GM10248 (cell line): Measurements from ENCODE around the gene BUD13.

Experiments used
- CTCF ChIA-PET: fragments of 300-600 bp; sonication (Branson Sonifier 250); formaldehyde crosslinking; extraction: SDS; loops from one replicate; lab custom pipeline; 2021; ENCODE audit warnings: antibody characterized with exemption; lab: Yijun Ruan, JAX
- POLR2A ChIA-PET: fragments of 350-650 bp; sonication (Branson Sonifier 250); formaldehyde crosslinking; extraction: SDS; loops from one replicate; lab custom pipeline; 2020; ENCODE audit warnings: antibody characterized with exemption; lab: Yijun Ruan, JAX
- DNase-seq: peaks from one replicate; pipeline ENCODE4 v3.0.0; 2012; ENCODE audit errors: extremely low spot score
- CTCF ChIP-seq: IDR thresholded peaks from 2 replicates; pipeline ENCODE4 v1.5.1; 2012; ENCODE audit warnings: mild to moderate bottlenecking, low read depth; ENCODE audit errors: extremely low read depth, missing control alignments, control extremely low read depth

Gene BUD13

GRCh38 chr11:116701297-116701801, 71.4 kb downstream of the BUD13 start:
- POLR2A ChIA-PET = no interaction called here
- no peak for TF ChIP-seq CTCF
- DNase-seq = no peak
- CTCF ChIA-PET = interaction anchor here (1.3 to 1.5 kb wide), 2 partner anchors 9 to 31 kb away, joined by 3 to 11 read pairs; no protein-coding TSS in a partner anchor

- DNase-seq = no peak
- POLR2A ChIA-PET = no interaction called here
- CTCF ChIA-PET = interaction anchor here (0.8 to 1.5 kb wide), 3 partner anchors 9 to 32 kb away, joined by 3 to 11 read pairs (median 3); no protein-coding TSS in a partner anchor
- TF ChIP-seq CTCF = no peak
These were observed 72.1 kb downstream of the BUD13 start for GRCh38 chr11:116700586-116701220.
